HG02970 (cell line): ENCODE data around the gene KRTAP10-2.

Experiments
- ATAC-seq: cut with Tn5 transposase; IDR thresholded peaks from one replicate; pipeline ENCODE4 v1.9.1; 2021; ENCODE audit warnings: mild to moderate bottlenecking, moderate library complexity, moderate number of reproducible peaks; ENCODE audit not compliant: unreplicated experiment, low FRiP score

The KRTAP10-2 gene

DNA sequence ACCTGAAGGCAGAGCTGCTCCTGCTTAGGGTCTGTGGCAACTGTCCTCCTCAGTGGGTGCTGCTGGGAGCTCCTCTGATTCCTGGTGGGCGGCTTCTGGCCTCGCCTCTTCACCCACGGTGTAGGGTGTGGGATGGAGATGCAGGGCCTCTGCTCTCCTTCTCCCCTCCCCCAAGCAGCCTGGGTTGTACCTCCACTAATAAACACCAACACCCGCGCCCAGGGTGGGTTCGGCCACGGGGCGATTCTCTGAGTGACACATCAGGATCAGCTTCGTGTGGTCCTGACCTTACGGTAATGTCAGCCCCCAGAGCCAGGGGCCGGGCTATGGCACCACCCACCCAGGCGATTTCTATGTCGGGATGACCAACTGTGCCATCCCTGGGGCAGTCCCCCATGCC is 35.0 kb downstream of the KRTAP10-2 start:
- ATAC-seq: no peak

DNA sequence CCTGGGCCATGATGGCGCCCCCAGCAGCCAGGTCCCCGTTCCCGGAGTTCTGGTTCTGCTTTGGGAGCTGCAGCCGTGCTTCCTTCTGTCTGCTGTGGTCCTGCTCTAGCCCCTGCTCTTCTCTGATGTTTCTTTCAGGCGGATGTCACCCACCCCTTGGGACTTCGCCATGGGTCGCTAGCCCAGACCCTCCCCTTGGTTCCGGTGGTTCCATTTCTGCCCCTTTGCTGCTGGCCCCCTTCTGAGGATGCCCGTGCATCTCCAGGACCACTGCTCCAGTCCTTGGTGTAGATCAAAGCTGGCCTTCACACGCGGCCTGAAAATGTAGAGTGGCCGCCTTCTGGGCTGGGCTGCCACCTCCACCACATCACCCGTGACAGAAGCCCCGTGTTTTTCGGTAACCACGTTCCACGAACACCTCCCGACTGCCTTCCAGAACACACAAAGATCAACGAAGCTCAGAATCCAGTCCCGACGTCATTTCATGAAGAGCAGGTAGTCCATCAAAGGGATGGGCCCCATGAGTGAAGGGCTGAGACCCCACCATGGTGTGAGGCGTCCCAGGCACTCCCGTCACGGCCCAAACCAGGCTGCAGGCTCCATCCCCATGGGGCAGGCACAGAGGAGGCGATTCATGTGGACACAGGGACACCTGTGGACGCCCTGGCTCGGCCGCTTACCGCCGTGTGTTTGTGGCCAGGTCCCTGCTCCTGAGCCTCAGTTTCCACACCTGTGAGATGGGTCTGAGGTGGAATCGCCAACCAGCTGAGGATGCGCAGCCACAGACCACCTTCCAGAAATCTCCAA is 35.7 kb downstream of the KRTAP10-2 start:
- no peak for ATAC-seq

DNA sequence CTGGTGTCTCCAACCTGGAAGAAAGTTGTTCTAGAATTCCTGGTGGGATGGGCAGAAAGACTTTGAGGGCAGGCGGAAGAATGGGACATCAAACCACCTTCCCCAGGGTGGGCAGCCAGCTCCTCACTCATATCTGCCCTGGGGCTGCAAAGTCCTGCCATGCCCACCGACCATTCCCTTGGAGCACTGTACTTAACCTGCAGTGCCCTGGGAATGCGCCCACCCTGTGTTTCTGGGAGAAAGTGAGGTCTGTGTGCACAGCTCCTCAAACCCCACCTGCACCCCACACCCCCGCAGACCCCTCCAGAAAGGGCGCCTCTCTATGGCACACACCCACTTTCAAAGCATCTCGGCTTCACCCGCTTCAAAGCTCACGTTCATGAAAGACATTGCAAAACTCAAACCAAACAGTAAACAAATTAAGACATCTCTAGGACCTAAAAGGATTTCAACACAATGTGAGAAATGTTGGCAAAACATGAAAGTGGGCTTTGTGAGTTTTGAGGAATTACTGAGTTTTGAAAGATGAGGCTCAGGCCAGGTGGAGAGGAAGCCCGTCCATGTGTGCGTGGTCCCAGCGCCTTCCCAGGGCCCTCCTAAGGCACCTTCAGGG is 36.5 kb downstream of the KRTAP10-2 start:
- no peak for ATAC-seq

DNA sequence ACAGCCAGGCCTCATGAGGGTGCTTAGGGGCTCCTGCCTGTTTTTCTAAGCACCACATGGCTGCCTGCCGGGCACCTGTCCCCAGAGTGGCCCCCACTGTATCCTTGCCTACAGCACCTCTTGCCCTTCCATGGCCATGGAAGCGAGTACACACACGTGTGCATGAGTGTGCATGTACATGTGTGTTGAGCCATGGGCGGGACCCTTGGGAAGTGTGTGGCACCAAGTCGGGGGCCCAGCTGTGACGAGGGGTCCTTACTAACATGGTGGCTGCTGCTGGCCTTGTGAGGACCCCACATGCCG is 37.1 kb downstream of the KRTAP10-2 start:
- ATAC-seq: no peak

DNA sequence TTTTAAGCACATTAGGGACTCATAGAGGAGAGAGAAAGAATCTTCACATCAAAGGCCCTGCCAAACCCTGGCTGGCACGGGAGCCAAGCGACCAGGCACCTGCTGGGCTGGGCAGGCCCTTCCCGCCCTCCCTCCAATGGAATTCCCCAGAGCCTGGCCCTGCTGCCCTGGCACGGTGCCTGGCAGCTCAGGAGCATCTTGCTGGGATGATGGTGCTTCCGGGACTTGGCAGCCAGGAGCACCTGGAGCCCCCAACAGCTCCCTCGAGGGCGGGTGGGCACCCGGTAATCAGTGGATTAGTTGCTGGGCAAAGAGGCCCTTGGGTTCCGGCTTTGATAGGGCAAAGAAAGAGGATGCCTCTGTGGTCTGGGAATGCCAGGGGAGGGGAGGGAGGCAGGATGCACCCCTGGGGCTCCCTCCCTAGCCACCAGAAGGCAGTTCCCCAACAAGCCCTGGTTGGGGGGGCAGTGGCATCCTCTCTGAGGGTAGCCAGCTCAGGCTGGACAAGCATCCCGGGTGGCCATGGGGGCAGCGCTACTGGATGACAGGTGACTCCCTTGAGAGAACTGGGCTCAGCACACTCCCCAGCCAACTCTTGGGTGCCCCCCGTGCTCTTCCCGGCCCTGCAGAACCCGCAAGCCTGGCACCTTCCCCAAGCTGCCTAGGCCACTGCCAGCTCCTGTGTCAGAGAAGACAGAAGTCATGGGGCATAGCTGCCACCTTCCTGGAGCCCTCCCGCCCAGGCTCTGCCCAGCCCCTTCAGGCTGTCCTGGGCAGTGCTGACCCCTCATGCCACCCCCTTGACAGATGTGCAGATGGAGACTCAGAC is 37.7 kb downstream of the KRTAP10-2 start:
- ATAC-seq: no peak

DNA sequence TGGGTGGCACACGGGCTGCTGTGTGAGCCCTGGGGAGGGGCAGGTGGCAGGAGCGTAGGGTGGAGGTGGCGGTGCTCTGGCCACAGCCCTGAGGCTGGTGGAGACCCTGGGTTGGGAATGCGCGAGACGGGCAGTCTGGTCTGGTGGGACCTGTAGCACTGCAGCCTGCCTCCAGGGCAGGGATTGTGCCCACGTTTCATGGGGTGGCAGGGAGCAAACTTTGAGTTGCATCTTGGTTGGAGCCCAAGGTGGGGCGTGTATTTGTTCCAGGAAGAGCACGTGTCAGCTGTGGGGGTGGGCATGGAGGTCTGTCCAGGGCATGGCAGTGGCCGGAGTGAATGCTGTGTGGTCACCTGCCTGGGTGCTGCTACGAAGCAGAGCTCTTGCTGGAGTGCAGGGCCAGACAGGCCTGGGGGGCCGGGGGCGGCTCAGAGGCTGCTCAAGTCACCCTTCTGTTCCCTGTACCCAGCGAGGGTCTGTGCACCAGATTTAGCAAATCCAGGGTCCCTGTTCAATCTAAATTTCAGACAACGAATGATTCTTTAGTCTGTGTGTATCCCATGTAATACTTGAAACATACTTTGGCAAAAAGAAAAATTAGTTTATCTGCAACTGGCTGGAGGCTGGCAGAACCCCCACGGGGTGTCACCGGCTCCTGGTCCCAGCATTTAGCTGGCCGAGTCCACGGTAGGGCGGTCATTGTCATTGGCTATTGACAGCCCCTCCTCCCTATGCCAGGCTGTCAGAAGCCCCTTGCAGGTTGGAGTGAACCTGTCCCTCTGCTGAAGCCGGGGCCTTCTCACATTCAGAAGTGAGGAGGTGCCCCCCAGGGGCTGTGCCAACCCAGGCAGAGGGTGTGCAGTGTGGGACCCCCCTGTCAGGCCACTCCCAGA is 38.6 kb downstream of the KRTAP10-2 start:
- no peak for ATAC-seq

DNA sequence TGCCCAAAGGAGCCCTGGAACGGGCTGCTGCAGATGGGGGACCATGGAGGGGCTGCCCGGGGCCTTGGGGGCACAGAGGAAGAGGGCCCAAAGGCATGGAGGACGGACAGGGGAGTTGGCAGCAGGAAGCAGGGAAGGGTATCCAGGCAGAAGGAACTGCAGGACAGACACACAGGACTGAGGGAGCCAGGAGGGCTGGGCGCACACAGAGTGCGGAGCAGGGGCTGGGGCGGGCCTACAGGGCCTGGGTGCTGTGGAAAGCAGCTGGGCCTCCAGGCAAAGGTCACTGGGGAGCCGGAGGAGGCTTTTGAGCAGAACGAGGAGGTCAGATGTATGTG is 39.4 kb downstream of the KRTAP10-2 start:
- no peak for ATAC-seq

DNA sequence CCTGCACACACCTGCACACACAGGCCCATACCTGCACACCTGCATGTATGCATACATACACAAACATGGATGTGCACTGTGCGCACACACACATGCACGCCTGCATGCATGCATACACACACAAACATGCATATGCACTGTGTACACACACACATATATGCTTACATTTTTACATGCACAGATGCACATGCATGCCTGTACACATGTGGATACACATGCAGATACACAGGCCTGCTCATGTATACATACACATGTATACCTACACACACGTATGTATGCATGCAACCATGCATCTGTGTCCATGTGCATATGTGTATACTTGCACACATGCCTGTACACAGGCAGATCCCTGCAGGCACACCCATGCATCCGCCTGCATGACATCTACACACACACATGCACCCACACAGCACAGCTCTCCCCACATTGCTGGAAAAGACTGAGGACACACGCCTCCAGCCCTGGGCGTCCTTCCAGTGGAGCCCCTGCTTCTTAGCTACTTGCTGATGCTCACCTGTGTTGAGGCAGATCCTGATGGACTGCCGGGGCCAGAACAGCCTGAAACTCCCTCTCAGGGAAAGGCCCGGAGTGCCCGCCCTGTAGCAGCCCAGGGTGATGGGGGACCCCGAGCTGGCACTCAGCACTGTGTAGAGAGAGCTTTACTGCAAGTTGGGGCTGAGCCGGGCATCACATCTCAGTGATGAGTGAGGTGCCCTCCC is 39.9 kb downstream of the KRTAP10-2 start:
- ATAC-seq: no peak

DNA sequence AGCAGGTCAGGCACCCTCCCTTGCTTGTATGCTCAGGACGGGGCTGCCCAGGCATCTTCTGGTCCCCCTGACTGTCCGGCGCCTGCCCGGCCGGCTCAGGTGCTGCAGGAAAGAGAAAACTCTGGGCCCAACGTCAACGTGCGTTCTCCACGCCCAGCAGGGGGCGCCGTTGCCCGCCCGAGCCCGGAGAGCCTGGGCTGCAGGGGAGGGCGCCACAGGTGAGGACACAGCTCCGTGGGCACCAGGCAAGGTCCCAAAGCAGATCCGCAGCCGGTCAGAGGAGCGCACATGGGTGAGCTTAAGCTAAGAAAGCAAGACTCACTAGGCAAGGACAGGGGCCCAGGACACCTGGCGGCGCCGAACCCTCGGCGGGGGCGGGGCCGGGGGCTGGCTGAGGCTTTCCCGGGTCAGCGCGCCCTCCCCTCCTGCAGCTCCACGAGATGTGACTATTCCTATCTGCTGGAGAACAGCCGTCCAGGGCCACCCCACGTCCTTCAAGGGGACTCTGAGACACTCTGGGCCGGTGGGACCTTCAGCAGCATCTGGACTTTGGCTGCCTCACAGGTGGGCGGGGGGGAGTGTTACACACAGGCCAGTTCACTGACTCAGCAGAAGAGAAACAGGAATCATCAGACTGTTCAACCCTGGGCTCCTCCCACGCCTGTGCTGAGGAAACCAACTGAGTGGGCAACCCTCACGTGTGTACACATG is 40.6 kb downstream of the KRTAP10-2 start:
- ATAC-seq: no peak

DNA sequence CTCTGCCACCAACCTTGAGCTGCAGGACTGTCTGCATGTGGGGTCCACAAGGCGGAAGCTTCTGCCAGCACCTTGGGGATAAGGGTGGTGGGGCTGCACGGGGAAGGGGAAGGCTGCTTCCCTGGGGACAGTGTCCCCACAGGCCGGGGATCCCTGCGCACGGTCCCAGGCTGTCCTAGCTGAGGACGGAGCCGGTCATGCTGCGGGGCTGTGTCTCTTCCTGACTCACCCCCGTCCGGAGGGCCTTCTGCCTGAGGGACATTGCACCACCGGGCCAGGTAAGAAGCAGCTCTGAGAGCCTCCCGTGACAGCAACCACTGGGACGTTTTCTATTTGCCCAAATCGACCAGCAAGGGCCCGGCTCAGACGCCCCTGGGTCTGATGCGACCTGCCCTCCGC is 41.2 kb downstream of the KRTAP10-2 start:
- ATAC-seq: no peak

DNA sequence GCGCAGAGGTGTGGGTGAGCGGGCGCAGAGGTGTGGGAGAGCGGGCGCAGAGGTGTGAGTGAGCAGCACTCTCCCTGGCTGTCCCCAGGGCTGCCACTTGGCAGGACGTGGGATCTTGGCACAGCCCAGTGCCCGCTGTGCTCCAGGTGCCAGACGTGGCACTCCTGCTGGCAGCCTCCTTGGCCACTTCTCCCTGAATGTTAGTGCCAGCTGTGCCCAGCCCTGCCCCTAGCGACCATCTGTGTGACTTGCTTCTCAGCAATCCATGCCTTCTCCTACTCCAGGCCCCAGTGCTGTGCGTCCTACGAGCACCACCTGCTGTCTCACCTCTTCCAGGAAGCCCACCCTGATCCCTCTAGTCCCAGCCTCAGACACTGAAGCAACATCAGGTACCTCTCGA is 41.8 kb downstream of the KRTAP10-2 start:
- ATAC-seq: no peak

DNA sequence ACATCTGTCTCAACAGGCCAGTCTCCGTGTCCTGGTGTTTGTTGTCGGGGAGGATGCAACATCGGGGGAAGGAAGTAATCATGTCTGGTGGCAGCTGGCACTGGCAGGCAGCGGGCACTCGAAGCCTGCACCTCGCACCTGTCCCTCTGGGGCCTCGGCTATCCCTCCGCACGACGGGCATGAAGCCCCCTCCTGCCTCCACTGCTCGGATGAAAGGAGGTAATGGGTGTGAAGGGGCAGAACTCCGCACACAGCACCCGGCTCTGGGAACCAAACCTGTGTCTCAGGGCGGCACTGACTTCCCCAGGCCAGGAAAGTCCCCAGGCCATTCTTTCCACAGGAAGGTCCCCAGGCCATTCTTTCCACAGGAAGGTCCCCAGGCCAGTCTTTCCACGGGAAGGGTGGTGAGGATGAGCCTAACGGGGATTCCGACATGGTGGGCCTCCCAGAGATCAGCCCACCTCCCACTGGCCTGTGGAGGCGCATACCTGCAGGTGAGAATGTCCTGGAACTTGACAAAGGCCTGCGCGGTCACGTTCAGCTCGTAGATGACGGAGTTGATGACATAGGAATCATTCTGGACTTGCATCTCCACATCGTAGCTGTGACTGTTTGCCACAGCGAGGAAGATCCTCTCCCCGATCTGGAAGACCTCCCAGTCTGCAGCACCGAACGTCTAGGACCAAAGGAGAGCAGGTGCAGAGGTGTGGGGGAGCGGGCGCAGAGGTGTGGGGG is 42.4 kb downstream of the KRTAP10-2 start:
- no peak for ATAC-seq

DNA sequence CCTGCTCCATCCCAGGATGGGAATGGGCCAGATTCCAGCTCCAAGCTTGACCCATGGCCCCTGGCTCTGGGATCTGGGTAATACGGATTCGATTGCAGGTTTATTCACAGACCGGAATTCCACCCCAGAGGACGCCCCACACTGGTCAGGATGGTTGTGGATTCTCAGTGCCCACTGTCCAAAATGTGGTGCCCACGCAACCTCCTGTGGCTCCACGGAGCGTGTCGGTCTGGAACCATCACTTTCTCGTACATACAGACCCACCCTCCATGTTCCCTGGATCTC is 42.9 kb downstream of the KRTAP10-2 start:
- ATAC-seq: no peak

DNA sequence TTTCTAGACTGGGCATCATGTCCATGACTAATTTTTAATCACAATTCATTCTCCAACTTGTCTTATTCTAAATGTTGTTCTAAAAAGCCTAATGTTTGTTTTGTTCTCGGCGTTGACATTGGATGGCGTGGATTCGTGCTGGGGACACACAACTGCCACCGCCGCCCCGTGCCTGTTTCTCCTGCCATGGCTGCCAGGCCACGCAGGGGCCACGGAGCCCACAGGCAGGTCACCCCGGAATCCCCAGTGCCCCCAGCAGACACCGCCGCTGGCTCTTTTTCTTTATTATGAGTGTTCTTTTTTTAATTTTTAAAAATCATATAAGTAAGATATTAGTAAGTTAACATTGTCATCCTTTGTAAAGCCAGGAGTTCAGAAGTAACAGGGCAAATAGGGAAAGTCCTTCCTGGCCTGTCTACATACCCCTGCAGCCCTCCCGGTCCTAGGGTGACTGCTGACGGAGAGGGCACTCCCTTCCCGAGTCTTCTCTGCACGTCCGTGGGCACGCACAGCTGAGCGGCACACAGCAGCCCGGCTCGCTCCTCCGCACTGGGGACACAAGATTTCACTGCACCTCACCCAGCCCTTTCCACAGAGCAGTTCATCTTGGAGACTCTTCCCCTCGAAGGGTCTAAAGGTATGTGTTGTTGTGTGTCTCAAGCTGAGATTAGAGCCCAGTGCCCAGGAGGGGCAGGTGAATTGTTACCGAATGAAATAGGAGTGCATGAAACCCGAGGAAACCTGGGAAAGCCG is 43.5 kb downstream of the KRTAP10-2 start:
- no peak for ATAC-seq

DNA sequence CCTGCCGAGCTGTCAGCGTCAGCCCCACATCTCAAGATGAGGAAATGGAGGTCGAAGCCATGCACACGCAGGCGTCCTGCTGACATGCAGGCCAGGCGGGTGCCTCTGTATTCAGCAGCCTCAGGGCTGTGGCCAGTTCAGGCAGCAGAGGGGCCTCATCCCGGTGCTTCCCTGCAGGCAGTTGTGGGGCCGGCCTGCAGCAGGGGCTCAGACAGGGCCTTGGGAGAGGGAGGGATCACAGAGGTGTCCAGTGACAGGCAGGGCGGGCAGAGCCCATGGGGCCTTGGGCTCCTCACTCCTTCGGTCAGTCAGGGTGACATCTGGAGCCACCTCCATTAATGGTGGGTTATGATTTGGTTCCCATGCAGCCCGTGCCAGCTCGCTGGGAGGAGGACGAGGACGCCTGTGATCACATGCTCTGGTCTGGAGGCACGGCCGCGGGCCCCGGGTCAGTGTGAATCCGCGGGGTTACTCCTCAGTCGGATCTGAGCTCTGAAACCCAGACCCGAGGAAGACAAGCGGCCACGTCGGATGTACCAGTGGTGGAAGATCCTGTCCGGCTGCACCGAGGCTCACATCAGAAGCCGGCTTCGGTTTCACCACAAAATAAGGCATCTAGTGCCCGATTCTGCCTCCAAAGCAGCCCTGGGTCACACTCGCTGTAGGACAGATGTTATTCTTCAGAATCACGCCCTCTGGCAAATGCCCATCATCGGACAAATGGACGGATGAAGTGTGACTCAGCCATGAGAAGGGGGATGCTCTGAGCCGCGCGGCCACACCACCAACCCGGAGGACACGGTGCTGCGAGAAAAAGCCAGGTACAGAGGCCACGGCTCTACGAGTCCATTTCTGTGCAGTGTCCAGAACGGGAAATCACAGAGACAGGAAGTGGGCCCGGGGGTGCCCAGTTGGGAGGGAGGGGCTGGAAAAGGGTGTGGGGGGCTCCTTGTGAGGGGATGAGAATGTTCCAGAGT is 44.7 kb downstream of the KRTAP10-2 start:
- no peak for ATAC-seq

DNA sequence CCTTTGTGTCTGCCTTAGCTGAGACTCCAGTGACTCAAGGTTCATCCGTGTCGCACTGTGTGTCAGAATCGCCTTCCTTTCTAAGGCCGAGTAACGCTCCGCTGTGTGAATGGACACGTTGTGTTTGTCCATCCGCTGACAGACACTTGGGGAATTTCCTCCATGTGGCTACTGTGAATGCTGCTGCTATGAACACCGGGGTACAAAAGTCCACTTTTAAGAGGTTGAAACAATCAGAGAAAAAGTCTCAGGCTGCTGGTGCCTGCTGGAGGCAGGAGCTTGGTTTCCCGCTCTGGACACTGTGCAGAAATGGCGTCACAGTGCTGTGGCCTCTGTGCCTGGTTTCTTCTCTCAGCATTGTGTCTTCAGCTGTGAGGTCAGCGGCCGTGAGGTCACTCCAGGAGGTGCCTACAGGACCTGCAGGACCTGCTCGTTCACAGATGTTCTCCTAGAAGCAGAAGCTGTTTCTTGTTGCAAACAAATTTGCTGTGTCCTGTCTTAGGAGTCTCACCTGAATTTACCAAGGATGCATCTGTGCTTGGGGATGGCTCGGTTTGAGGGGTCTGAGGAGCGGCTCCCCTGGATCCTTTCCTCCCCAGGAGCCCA is 45.5 kb downstream of the KRTAP10-2 start:
- ATAC-seq: no peak

DNA sequence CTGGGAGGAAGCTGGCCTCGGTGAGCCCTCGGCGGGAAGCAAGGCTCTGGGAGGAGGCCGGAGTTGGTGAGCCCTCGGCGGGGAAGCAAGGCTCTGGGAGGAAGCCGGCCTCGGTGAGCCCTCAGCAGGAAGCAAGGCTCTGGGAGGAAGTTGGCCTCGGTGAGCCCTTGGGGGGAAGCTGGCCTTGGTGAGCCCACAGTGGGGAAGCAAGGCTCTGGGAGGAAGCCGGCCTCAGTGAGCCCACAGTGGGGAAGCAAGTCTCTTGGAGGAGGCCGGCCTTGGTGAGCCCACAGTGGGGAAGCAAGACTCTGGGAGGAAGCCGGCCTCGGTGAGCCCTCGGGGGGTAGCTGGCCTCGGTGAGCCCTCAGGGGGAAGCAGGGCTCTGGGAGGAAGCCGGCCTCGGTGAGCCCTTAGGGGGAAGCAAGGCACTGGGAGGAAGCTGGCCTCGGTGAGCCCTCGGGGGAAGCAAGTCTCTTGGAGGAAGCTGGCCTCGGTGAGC is 47.4 kb downstream of the KRTAP10-2 start:
- no peak for ATAC-seq
